ENCODE measurements around the gene TCFL5.
A peak's percentile ranks its signal among the peaks of the same experiment; 100 is the strongest.

Gene TCFL5

DNA sequence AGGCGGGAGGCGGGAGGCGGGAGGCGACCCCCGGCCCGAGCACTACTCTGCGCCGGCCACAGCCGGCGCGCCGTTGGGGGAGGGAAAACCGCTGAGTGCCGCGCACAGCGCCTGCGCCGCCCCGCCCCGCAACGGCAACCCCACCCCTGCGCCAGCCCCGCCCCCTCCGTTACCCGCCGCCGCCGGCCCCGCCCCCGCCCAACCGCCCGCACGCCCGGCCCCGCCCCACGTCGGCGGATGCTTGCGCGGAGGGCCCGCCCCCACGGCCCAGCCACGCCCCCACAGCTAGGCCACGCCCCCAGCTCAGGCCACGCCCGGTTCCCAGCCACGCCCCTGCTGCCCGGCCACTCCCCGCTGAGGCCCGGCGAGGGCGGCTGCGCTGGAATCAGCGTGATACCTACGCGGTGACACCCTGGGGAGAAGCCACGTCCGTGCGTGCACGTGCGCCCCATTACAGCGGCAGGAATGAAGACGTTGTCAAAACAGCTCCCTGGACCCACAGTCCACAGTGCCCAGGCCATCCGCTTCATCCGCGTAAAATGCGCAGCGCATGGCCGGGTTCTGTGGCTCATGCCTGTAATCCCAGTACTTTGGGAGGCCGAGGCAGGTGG, at the start of gene TCFL5 (continued):
- TF ChIP-seq ZFP41 (tag by site-specific recombination; IDR thresholded peaks at IDR 0.05; ENCODE audit: borderline replicate concordance) (no peak), ZNF184 (tag by site-specific recombination; IDR thresholded peaks at IDR 0.05) (no peak), KLF16 (tag by site-specific recombination; IDR thresholded peaks at IDR 0.05) (peak; percentile 72; the same call in 1 of the 2 replicates), ZNF514 (tag by site-specific recombination; IDR thresholded peaks at IDR 0.05) (no peak), ZNF629 (tag by site-specific recombination; IDR thresholded peaks at IDR 0.05) (peak; percentile 54; the same call in 1 of the 2 replicates), ZNF350 (tag by site-specific recombination; IDR thresholded peaks at IDR 0.05) (no peak), KLF9 (tag by site-specific recombination; IDR thresholded peaks at IDR 0.05; ENCODE audit: low read depth) (peak; percentile 93), ZNF16 (tag by site-specific recombination; IDR thresholded peaks at IDR 0.05; ENCODE audit: low read depth) (no peak), SETDB1 (IDR thresholded peaks at IDR 0.05; ENCODE audit: insufficient read length, low read length) (no peak), ZIC2 (tag by site-specific recombination; IDR thresholded peaks at IDR 0.05) (peak; percentile 98), ZNF596 (tag by site-specific recombination; IDR thresholded peaks at IDR 0.05) (no peak), ZNF174 (tag by site-specific recombination; IDR thresholded peaks at IDR 0.05) (no peak), EGR2 (tag by site-specific recombination; IDR thresholded peaks at IDR 0.05; ENCODE audit: low read depth) (0 out of 2 replicates have a peak, but pooled peaks have one; percentile 32), ZNF792 (tag by site-specific recombination; IDR thresholded peaks at IDR 0.05) (no peak), ZNF169 (tag by site-specific recombination; IDR thresholded peaks at IDR 0.05) (no peak), WT1 (tag by site-specific recombination; IDR thresholded peaks at IDR 0.05) (no peak), ZNF585B (tag by site-specific recombination; IDR thresholded peaks at IDR 0.05) (no peak), ZNF558 (tag by site-specific recombination; IDR thresholded peaks at IDR 0.05) (no peak), ZNF394 (tag by site-specific recombination; IDR thresholded peaks at IDR 0.05; ENCODE audit: borderline replicate concordance) (peak; percentile 42; the same call in 1 of the 2 replicates), ZNF544 (tag by site-specific recombination; IDR thresholded peaks at IDR 0.05) (no peak), GLIS2 (tag by site-specific recombination; IDR thresholded peaks at IDR 0.05) (peak; percentile 25; the same call in 1 of the 2 replicates), MZF1 (tag by site-specific recombination; IDR thresholded peaks at IDR 0.05; ENCODE audit: borderline replicate concordance) (no peak), ZNF837 (tag by site-specific recombination; IDR thresholded peaks at IDR 0.05) (no peak), ZNF404 (tag by site-specific recombination; IDR thresholded peaks at IDR 0.05) (no peak)
- TF ChIP-seq, protein P1, sequence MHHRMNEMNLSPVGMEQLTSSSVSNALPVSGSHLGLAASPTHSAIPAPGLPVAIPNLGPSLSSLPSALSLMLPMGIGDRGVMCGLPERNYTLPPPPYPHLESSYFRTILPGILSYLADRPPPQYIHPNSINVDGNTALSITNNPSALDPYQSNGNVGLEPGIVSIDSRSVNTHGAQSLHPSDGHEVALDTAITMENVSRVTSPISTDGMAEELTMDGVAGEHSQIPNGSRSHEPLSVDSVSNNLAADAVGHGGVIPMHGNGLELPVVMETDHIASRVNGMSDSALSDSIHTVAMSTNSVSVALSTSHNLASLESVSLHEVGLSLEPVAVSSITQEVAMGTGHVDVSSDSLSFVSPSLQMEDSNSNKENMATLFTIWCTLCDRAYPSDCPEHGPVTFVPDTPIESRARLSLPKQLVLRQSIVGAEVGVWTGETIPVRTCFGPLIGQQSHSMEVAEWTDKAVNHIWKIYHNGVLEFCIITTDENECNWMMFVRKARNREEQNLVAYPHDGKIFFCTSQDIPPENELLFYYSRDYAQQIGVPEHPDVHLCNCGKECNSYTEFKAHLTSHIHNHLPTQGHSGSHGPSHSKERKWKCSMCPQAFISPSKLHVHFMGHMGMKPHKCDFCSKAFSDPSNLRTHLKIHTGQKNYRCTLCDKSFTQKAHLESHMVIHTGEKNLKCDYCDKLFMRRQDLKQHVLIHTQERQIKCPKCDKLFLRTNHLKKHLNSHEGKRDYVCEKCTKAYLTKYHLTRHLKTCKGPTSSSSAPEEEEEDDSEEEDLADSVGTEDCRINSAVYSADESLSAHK (tag by site-specific recombination; IDR thresholded peaks at IDR 0.05) = no peak
- TF ChIP-seq, protein P2, sequence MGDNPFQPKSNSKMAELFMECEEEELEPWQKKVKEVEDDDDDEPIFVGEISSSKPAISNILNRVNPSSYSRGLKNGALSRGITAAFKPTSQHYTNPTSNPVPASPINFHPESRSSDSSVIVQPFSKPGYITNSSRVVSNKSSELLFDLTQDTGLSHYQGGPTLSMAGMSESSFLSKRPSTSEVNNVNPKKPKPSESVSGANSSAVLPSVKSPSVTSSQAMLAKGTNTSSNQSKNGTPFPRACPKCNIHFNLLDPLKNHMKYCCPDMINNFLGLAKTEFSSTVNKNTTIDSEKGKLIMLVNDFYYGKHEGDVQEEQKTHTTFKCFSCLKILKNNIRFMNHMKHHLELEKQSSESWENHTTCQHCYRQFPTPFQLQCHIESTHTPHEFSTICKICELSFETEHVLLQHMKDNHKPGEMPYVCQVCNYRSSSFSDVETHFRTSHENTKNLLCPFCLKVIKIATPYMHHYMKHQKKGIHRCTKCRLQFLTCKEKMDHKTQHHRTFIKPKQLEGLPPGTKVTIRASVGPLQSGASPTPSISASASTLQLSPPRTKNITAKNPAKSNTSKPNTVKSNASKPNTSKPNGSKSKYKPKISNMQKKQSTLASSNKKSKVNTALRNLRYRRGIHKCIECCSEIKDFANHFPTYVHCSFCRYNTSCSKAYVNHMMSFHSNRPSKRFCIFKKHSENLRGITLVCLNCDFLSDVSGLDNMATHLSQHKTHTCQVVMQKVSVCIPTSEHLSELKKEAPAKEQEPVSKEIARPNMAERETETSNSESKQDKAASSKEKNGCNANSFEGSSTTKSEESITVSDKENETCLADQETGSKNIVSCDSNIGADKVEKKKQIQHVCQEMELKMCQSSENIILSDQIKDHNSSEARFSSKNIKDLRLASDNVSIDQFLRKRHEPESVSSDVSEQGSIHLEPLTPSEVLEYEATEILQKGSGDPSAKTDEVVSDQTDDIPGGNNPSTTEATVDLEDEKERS (tag by site-specific recombination; IDR thresholded peaks at IDR 0.05) = no peak
- TF ChIP-seq, protein P3, sequence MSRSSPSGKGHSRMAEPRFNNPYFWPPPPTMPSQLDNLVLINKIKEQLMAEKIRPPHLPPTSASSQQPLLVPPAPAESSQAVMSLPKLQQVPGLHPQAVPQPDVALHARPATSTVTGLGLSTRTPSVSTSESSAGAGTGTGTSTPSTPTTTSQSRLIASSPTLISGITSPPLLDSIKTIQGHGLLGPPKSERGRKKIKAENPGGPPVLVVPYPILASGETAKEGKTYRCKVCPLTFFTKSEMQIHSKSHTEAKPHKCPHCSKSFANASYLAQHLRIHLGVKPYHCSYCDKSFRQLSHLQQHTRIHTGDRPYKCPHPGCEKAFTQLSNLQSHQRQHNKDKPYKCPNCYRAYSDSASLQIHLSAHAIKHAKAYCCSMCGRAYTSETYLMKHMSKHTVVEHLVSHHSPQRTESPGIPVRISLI (tag by site-specific recombination; IDR thresholded peaks at IDR 0.05) = no peak
- TF ChIP-seq, protein P4, sequence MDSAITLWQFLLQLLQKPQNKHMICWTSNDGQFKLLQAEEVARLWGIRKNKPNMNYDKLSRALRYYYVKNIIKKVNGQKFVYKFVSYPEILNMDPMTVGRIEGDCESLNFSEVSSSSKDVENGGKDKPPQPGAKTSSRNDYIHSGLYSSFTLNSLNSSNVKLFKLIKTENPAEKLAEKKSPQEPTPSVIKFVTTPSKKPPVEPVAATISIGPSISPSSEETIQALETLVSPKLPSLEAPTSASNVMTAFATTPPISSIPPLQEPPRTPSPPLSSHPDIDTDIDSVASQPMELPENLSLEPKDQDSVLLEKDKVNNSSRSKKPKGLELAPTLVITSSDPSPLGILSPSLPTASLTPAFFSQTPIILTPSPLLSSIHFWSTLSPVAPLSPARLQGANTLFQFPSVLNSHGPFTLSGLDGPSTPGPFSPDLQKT (IDR thresholded peaks at IDR 0.05; ENCODE audit: borderline replicate concordance, low read depth, low read length) = no peak
- TF ChIP-seq, protein P5, sequence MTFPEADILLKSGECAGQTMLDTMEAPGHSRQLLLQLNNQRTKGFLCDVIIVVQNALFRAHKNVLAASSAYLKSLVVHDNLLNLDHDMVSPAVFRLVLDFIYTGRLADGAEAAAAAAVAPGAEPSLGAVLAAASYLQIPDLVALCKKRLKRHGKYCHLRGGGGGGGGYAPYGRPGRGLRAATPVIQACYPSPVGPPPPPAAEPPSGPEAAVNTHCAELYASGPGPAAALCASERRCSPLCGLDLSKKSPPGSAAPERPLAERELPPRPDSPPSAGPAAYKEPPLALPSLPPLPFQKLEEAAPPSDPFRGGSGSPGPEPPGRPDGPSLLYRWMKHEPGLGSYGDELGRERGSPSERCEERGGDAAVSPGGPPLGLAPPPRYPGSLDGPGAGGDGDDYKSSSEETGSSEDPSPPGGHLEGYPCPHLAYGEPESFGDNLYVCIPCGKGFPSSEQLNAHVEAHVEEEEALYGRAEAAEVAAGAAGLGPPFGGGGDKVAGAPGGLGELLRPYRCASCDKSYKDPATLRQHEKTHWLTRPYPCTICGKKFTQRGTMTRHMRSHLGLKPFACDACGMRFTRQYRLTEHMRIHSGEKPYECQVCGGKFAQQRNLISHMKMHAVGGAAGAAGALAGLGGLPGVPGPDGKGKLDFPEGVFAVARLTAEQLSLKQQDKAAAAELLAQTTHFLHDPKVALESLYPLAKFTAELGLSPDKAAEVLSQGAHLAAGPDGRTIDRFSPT (tag by site-specific recombination; IDR thresholded peaks at IDR 0.05) = no peak
- TF ChIP-seq, protein P6, sequence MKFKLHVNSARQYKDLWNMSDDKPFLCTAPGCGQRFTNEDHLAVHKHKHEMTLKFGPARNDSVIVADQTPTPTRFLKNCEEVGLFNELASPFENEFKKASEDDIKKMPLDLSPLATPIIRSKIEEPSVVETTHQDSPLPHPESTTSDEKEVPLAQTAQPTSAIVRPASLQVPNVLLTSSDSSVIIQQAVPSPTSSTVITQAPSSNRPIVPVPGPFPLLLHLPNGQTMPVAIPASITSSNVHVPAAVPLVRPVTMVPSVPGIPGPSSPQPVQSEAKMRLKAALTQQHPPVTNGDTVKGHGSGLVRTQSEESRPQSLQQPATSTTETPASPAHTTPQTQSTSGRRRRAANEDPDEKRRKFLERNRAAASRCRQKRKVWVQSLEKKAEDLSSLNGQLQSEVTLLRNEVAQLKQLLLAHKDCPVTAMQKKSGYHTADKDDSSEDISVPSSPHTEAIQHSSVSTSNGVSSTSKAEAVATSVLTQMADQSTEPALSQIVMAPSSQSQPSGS (tag by site-specific recombination; IDR thresholded peaks at IDR 0.05; ENCODE audit: low read depth) = no peak
